ENCODE results near the gene PTGIS. TPM values are rescaled to one million over a fixed set of nuclear protein-coding genes. Genes with fewer than 3 reads are reported as not detected.

Gene PTGIS
- total RNA-seq, 1 experiment from 2014 or later = 26.9 TPM

GRCh38 chr20:49602345-49603208 is 34.6 kb upstream of the PTGIS start:
- CTCF ChIA-PET = interaction anchor here (3.0 kb wide), 1 partner anchor 61 kb away, joined by 33 read pairs; no protein-coding TSS in a partner anchor
- POLR2A ChIA-PET (ENCODE audit: unreplicated experiment) = no interaction called here

GRCh38 chr20:49601153-49601924 is 33.4 kb upstream of the PTGIS start:
- Histone ChIP-seq H3K4me1 (replicated peaks; ENCODE audit: insufficient read depth) (peaks cover 54% of the 10 kb centered on the region), H3K79me2 (ENCODE audit: low read depth) (peaks cover 5% of the 10 kb centered on the region; the same call in 1 of the 2 replicates), H3K36me3 (ENCODE audit: low read depth) (no peaks in the 10 kb centered on the region), H3F3A (ENCODE audit: insufficient read depth, low read depth) (peaks cover 42% of the 10 kb centered on the region), H2AFZ (no peak overlapping the region), H3K9me3 (ENCODE audit: insufficient read depth, low read depth) (no peaks in the 10 kb centered on the region), H3K27me3 (ENCODE audit: insufficient read depth, low read depth) (no peaks in the 10 kb centered on the region), H3K4me3 (no peak overlapping the region), H4K20me1 (ENCODE audit: insufficient read depth) (no peaks in the 10 kb centered on the region), H3K27ac (no peak overlapping the region), H3K9me2 (ENCODE audit: insufficient read depth) (no peaks in the 10 kb centered on the region), H3K4me2 (no peak overlapping the region)
- no peak for DNase-seq
- CTCF ChIA-PET = no interaction called here
- no peak for TF ChIP-seq CTCF (conservative IDR thresholded peaks at IDR 0.05)
- no peak for TF ChIP-seq EZH2 (IDR thresholded peaks at IDR 0.05; ENCODE audit: low read depth)
- POLR2A ChIA-PET (ENCODE audit: unreplicated experiment) = interaction anchor here (0.6 kb wide), 1 partner anchor 95 kb away, joined by 3 read pairs; no protein-coding TSS in a partner anchor
- intact Hi-C loops (cut with micrococcal nuclease; ENCODE audit: unreplicated experiment) = no loop called here
- BruUV-seq (replicated peaks) = no TSS peak

More at GRCh38 chr20:49602345-49603208, 34.6 kb upstream of the PTGIS start:
- TF ChIP-seq EZH2 (IDR thresholded peaks at IDR 0.05; ENCODE audit: low read depth) (no peak), CTCF (conservative IDR thresholded peaks at IDR 0.05) (no peak)
- Histone ChIP-seq H4K20me1 (ENCODE audit: insufficient read depth) (no peaks in the 10 kb centered on the region), H3K4me3 (no peak overlapping the region), H3K27ac (no peak overlapping the region), H3K4me2 (no peak overlapping the region), H3F3A (ENCODE audit: insufficient read depth, low read depth) (peaks cover 34% of the 10 kb centered on the region), H3K27me3 (ENCODE audit: insufficient read depth, low read depth) (no peaks in the 10 kb centered on the region), H3K4me1 (replicated peaks; ENCODE audit: insufficient read depth) (peaks cover 54% of the 10 kb centered on the region), H3K9me3 (ENCODE audit: insufficient read depth, low read depth) (no peaks in the 10 kb centered on the region), H3K79me2 (ENCODE audit: low read depth) (peaks cover 5% of the 10 kb centered on the region; the same call in 1 of the 2 replicates), H2AFZ (no peak overlapping the region), H3K9me2 (ENCODE audit: insufficient read depth) (no peaks in the 10 kb centered on the region), H3K36me3 (ENCODE audit: low read depth) (no peaks in the 10 kb centered on the region)
- intact Hi-C loops (cut with micrococcal nuclease; ENCODE audit: unreplicated experiment) = no loop called here
- DNase-seq = no peak
- BruUV-seq (replicated peaks) = no TSS peak

- Histone ChIP-seq H3K4me2 (no peak overlapping the region), H4K20me1 (ENCODE audit: insufficient read depth) (no peaks in the 10 kb centered on the region), H3K79me2 (ENCODE audit: low read depth) (peaks cover 5% of the 10 kb centered on the region; the same call in 1 of the 2 replicates), H3K4me3 (no peak overlapping the region), H3K27me3 (ENCODE audit: insufficient read depth, low read depth) (no peaks in the 10 kb centered on the region), H3K9me3 (ENCODE audit: insufficient read depth, low read depth) (no peaks in the 10 kb centered on the region), H3K36me3 (ENCODE audit: low read depth) (no peaks in the 10 kb centered on the region), H3K4me1 (replicated peaks; ENCODE audit: insufficient read depth) (peaks cover 56% of the 10 kb centered on the region), H2AFZ (no peak overlapping the region), H3K27ac (no peak overlapping the region), H3F3A (ENCODE audit: insufficient read depth, low read depth) (peaks cover 52% of the 10 kb centered on the region), H3K9me2 (ENCODE audit: insufficient read depth) (no peaks in the 10 kb centered on the region)
- ChIA-PET CTCF (interaction anchor here (0.7 kb wide), 1 partner anchor 9 kb away, joined by 4 read pairs; no protein-coding TSS in a partner anchor), POLR2A (ENCODE audit: unreplicated experiment) (no interaction called here)
- BruUV-seq (replicated peaks) = no TSS peak
- no peak for DNase-seq
- TF ChIP-seq EZH2 (IDR thresholded peaks at IDR 0.05; ENCODE audit: low read depth) (no peak), CTCF (conservative IDR thresholded peaks at IDR 0.05) (no peak)
- intact Hi-C loops (cut with micrococcal nuclease; ENCODE audit: unreplicated experiment) = no loop called here
Measured at GRCh38 chr20:49599746-49600113, 31.8 kb upstream of the PTGIS start.

Data from PC-9 (cell line).